Measurements from ENCODE around the gene GAB1.
A peak's percentile ranks its signal among the peaks of the same experiment; 100 is the strongest.

Gene GAB1

DNA sequence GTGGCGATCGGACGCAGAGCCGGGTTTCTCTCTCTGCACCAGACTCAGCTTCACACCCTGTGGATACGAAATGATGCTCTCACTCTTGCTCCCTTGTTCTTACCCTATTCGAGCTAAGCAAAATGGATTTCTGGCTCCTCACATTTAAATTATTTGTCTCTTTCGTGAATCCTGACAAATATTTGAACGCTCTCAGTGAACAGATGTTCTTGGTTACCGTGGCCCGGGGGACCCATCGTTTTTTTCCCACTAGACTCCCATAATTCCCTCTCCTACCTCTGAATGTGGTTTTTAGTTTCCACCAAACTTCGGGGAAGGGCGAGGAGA is 177.5 kb downstream of the GAB1 start:
- peak overlapping the region; percentile 70; the same call in 1 of the 2 replicates for H3K27ac ChIP-seq (ENCODE audit: low read depth, low read length)
- H3K4me2 ChIP-seq (ENCODE audit: low read depth, low read length, poor library complexity, severe bottlenecking): peak overlapping the region; percentile 76
- H3K36me3 ChIP-seq (ENCODE audit: low read length): no peaks in the 10 kb centered on the region; the same call in 1 of the 2 replicates
- no peak overlapping the region for H2AFZ ChIP-seq (ENCODE audit: low read depth, low read length, severe bottlenecking)
- TF ChIP-seq EZH2phosphoT487 (conservative IDR thresholded peaks at IDR 0.05; ENCODE audit: low read length): no peak
- TF ChIP-seq, protein P1, sequence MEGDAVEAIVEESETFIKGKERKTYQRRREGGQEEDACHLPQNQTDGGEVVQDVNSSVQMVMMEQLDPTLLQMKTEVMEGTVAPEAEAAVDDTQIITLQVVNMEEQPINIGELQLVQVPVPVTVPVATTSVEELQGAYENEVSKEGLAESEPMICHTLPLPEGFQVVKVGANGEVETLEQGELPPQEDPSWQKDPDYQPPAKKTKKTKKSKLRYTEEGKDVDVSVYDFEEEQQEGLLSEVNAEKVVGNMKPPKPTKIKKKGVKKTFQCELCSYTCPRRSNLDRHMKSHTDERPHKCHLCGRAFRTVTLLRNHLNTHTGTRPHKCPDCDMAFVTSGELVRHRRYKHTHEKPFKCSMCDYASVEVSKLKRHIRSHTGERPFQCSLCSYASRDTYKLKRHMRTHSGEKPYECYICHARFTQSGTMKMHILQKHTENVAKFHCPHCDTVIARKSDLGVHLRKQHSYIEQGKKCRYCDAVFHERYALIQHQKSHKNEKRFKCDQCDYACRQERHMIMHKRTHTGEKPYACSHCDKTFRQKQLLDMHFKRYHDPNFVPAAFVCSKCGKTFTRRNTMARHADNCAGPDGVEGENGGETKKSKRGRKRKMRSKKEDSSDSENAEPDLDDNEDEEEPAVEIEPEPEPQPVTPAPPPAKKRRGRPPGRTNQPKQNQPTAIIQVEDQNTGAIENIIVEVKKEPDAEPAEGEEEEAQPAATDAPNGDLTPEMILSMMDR (IDR thresholded peaks at IDR 0.05; ENCODE audit: insufficient read depth, low read length, poor library complexity, severe bottlenecking): no peak
- H3K9me3 ChIP-seq (ENCODE audit: insufficient read depth, low read length): no peaks in the 10 kb centered on the region
- H3K9ac ChIP-seq (ENCODE audit: low read length): peak overlapping the region; percentile 78
- H3K27me3 ChIP-seq (ENCODE audit: low read length): no peaks in the 10 kb centered on the region
- H3F3A ChIP-seq (ENCODE audit: insufficient read depth): no peaks in the 10 kb centered on the region
- peaks cover 52% of the 10 kb centered on the region for H3K79me2 ChIP-seq (ENCODE audit: insufficient read depth, low read length)
- H4K20me1 ChIP-seq (ENCODE audit: low read depth, low read length): peaks cover 8% of the 10 kb centered on the region; the same call in 1 of the 2 replicates
- H3K4me3 ChIP-seq (ENCODE audit: insufficient read depth, low read length, poor library complexity, severe bottlenecking): peak overlapping the region; percentile 86
- no peaks in the 10 kb centered on the region for H3K9me2 ChIP-seq (replicated peaks; ENCODE audit: insufficient read depth, low read length)

- H3K27ac ChIP-seq (ENCODE audit: low read depth, low read length): no peak overlapping the region
- H3F3A ChIP-seq (ENCODE audit: insufficient read depth): no peaks in the 10 kb centered on the region
- no peaks in the 10 kb centered on the region; the same call in 1 of the 2 replicates for H3K36me3 ChIP-seq (ENCODE audit: low read length)
- H3K9ac ChIP-seq (ENCODE audit: low read length): peak overlapping the region; percentile 78
- H3K9me3 ChIP-seq (ENCODE audit: insufficient read depth, low read length): no peaks in the 10 kb centered on the region
- peaks cover 8% of the 10 kb centered on the region; the same call in 1 of the 2 replicates for H4K20me1 ChIP-seq (ENCODE audit: low read depth, low read length)
- peaks cover 56% of the 10 kb centered on the region for H3K79me2 ChIP-seq (ENCODE audit: insufficient read depth, low read length)
- no peaks in the 10 kb centered on the region for H3K27me3 ChIP-seq (ENCODE audit: low read length)
- peak overlapping the region; percentile 76 for H3K4me2 ChIP-seq (ENCODE audit: low read depth, low read length, poor library complexity, severe bottlenecking)
- TF ChIP-seq EZH2phosphoT487 (conservative IDR thresholded peaks at IDR 0.05; ENCODE audit: low read length): no peak
- TF ChIP-seq, protein P1 (IDR thresholded peaks at IDR 0.05; ENCODE audit: insufficient read depth, low read length, poor library complexity, severe bottlenecking): no peak
- peak overlapping the region; percentile 86 for H3K4me3 ChIP-seq (ENCODE audit: insufficient read depth, low read length, poor library complexity, severe bottlenecking)
- H2AFZ ChIP-seq (ENCODE audit: low read depth, low read length, severe bottlenecking): no peak overlapping the region
- H3K9me2 ChIP-seq (replicated peaks; ENCODE audit: insufficient read depth, low read length): no peaks in the 10 kb centered on the region
These were observed 177.8 kb downstream of the GAB1 start for GRCh38 chr4:143514497-143514896.

DNA sequence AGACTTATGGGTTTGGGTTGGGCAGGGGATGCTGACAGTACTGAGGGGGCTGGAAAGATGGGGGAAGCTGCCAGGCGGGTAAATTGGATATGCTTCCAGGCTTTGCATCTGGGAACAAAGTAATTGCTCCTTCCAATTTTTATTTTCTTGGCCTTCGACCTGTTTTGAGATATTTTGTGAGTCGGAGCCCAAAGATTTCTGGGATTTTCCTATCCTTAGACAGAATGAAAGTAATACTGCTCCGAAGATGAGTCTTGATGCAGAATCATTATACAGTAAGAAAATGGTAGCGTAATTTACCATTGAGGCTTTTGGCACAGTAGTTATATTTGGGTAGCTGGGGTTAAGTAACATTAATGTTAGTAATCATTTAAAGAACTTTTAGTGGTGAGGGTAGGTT is 178.2 kb downstream of the GAB1 start:
- Histone ChIP-seq H3K79me2 (ENCODE audit: insufficient read depth, low read length) (peaks cover 60% of the 10 kb centered on the region), H3K27ac (ENCODE audit: low read depth, low read length) (no peak overlapping the region), H4K20me1 (ENCODE audit: low read depth, low read length) (peaks cover 8% of the 10 kb centered on the region; the same call in 1 of the 2 replicates), H2AFZ (ENCODE audit: low read depth, low read length, severe bottlenecking) (no peak overlapping the region), H3K4me2 (ENCODE audit: low read depth, low read length, poor library complexity, severe bottlenecking) (peak overlapping the region; percentile 76), H3K9me2 (replicated peaks; ENCODE audit: insufficient read depth, low read length) (no peaks in the 10 kb centered on the region), H3K36me3 (ENCODE audit: low read length) (no peaks in the 10 kb centered on the region; the same call in 1 of the 2 replicates), H3K4me3 (ENCODE audit: insufficient read depth, low read length, poor library complexity, severe bottlenecking) (peak overlapping the region; percentile 86), H3F3A (ENCODE audit: insufficient read depth) (no peaks in the 10 kb centered on the region), H3K9me3 (ENCODE audit: insufficient read depth, low read length) (no peaks in the 10 kb centered on the region), H3K9ac (ENCODE audit: low read length) (peak overlapping the region; percentile 78), H3K27me3 (ENCODE audit: low read length) (no peaks in the 10 kb centered on the region)
- TF ChIP-seq EZH2phosphoT487 (conservative IDR thresholded peaks at IDR 0.05; ENCODE audit: low read length): no peak
- TF ChIP-seq, protein P1 (IDR thresholded peaks at IDR 0.05; ENCODE audit: insufficient read depth, low read length, poor library complexity, severe bottlenecking): no peak

All from SU-DHL-6 (cell line).